DND-41 (cell line): ENCODE results near the gene NHLRC4.

Experiments
- CTCF ChIP-seq: IDR thresholded peaks from 2 replicates; pipeline ENCODE4 v1.5.1; 2012; ENCODE audit warnings: borderline replicate concordance, low read length, moderate library complexity, mild to moderate bottlenecking; ENCODE audit not compliant: poor library complexity, severe bottlenecking; ENCODE audit errors: extremely low read depth
- EZH2 ChIP-seq: IDR thresholded peaks from 3 replicates; pipeline ENCODE4 v1.6.1; 2012; ENCODE audit warnings: borderline replicate concordance, low read depth, mild to moderate bottlenecking, moderate library complexity, low read length, inconsistent platforms; ENCODE audit not compliant: severe bottlenecking

GRCh38 chr16:552171-552570 lies 14.6 kb upstream of the NHLRC4 start:
- no peak for TF ChIP-seq CTCF
- TF ChIP-seq EZH2: no peak
